Naive B cell (primary cell): Measurements from ENCODE around the gene MYBBP1A. TPM values are rescaled to one million over a fixed set of nuclear protein-coding genes. Genes with fewer than 3 reads are reported as not detected.
A peak's percentile ranks its signal among the peaks of the same experiment; 100 is the strongest.
"Not testable (repeated sequence)": the region's sequence is repeated elsewhere in the genome, so short reads cannot be mapped to it uniquely, and the experiment has no call there.

Experiments used
- ATAC-seq, 2 donors: fragments of 150-1000 bp; cut with Tn5 transposase; 2 replicates each; pipeline ENCODE4 v1.10.0; 2021; ENCODE audit warnings: low read depth in 2 of 2, mild to moderate bottlenecking in 2 of 2, moderate library complexity in 2 of 2
- DNase-seq: peaks from one replicate; pipeline ENCODE4 v3.0.0; 2022
- H3K27ac Mint-ChIP-seq, 6 donors: one replicate each; pipeline ENCODE4 v1.8.0; 2020 to 2022; ENCODE audit warnings: mild to moderate bottlenecking in 6 of 6, mixed read lengths in 6 of 6, moderate library complexity in 5 of 6, inconsistent platforms in 2 of 6
- H3K27me3 Mint-ChIP-seq, 3 donors: one replicate each; pipeline ENCODE4 v1.8.0; 2021 to 2022; ENCODE audit warnings: mixed read lengths in 3 of 3, mild to moderate bottlenecking in 1 of 3
- H3K36me3 Mint-ChIP-seq, 2 donors: one replicate each; pipeline ENCODE4 v1.8.0; 2020 to 2022; ENCODE audit warnings: mixed read lengths in 2 of 2, inconsistent platforms in 1 of 2, mild to moderate bottlenecking in 1 of 2
- H3K4me1 Mint-ChIP-seq, 3 donors: one replicate each; pipeline ENCODE4 v1.8.0; 2020 to 2022; ENCODE audit warnings: mixed read lengths in 3 of 3, inconsistent platforms in 1 of 3, mild to moderate bottlenecking in 1 of 3, moderate library complexity in 1 of 3
- H3K4me3 Mint-ChIP-seq, 8 donors: one replicate each; pipeline ENCODE4 v1.8.0; 2020 to 2022; ENCODE audit warnings: mild to moderate bottlenecking in 8 of 8, mixed read lengths in 8 of 8, moderate library complexity in 8 of 8, inconsistent platforms in 2 of 8
- H3K9me3 Mint-ChIP-seq, 7 donors: one replicate each; pipeline ENCODE4 v1.8.0; 2020 to 2022; ENCODE audit warnings: mixed read lengths in 7 of 7, mild to moderate bottlenecking in 5 of 7, inconsistent platforms in 2 of 7, moderate library complexity in 1 of 7
- polyA plus RNA-seq, 6 donors: library from polyadenylated mRNA; unstranded; fragments of 300-500 nt; fragmentation: Illumina TruSeq; gene quantifications; one replicate each; pipeline ENCODE4 v1.2.3, GENCODE V29; 2021; ENCODE audit warnings: low read depth in 6 of 6

Gene MYBBP1A
- polyA plus RNA-seq, 6 donors from 2014 or later: 0.24 to 28.7 (median 13.4) TPM

- not testable (repeated sequence) for ATAC-seq
- H3K27me3 Mint-ChIP-seq: peaks cover 5 to 58% (median 50%) of the 10 kb centered on the region in 3 donors
Observed at GRCh38 chr17:4595685-4596342, 40.6 kb upstream of the MYBBP1A start.

GRCh38 chr17:4594931-4595684, 39.9 kb upstream of the MYBBP1A start:
- H3K9me3 Mint-ChIP-seq: no peaks in the 10 kb centered on the region
- H3K27me3 Mint-ChIP-seq: peaks cover 5 to 62% (median 56%) of the 10 kb centered on the region in 3 donors
- H3K4me3 Mint-ChIP-seq: peak overlapping the region in 1 of 8 donors; percentile 55
- H3K4me1 Mint-ChIP-seq: peaks cover 4 to 6% (median 6%) of the 10 kb centered on the region in 3 donors
- DNase-seq: no peak
- H3K27ac Mint-ChIP-seq: no peak overlapping the region
- no peaks in the 10 kb centered on the region for H3K36me3 Mint-ChIP-seq
- peak; percentile 59 to 67 for ATAC-seq

More at GRCh38 chr17:4595685-4596342, 40.6 kb upstream of the MYBBP1A start:
- not testable (repeated sequence) for H3K36me3 Mint-ChIP-seq, H3K4me1 Mint-ChIP-seq, H3K4me3 Mint-ChIP-seq, H3K9me3 Mint-ChIP-seq, DNase-seq, H3K27ac Mint-ChIP-seq

DNA sequence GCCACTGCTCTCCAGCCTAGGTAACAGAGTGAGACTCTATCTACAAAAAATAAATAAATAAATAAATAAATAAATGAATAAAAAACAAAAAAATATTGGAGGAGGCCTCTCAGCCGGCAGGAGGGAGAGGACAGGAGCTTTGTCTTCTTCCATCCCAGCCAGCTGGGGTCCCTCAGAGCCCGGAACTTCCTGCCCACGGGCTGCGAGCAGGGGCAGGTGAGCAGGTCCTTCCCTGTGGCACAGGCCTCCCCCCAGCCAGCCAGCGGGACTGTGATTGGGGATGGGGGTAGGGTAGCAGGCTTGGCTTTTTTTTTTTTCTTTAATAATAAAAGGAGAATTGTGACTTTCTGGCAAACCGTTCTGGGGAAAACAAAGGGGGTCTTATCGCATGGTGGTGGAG, 39.2 kb upstream of the MYBBP1A start:
- no peak for DNase-seq
- Mint-ChIP-seq H3K9me3 (no peaks in the 10 kb centered on the region), H3K27ac (no peak overlapping the region), H3K4me1 (peaks cover 4 to 6% (median 6%) of the 10 kb centered on the region in 3 donors), H3K36me3 (no peaks in the 10 kb centered on the region), H3K4me3 (peak overlapping the region in 1 of 8 donors; percentile 35), H3K27me3 (peaks cover 5 to 61% (median 53%) of the 10 kb centered on the region in 3 donors)
- ATAC-seq: no peak

DNA sequence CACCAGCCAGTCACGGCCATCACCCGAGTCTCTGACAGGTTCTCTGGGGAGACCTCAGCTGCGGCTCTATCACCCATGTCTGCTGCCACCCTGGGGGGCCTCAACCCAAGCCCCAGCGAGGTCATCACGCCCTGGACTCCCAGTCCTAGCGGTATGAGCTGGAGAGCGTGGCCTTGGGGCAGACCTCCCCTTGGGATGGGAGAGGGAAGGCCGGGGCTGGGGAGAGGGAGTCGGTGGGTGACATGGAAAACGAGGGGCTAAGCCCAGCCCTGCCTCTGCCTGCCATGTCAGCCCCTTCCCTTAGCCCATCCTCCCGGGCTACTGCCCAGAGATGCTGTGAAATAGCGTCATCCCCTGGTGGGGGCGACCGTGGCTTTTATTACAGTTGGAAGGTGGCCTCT, 37.8 kb upstream of the MYBBP1A start:
- no peak overlapping the region for H3K27ac Mint-ChIP-seq
- H3K4me3 Mint-ChIP-seq: no peak overlapping the region
- no peak for ATAC-seq
- no peak for DNase-seq
- peaks cover 4 to 6% (median 6%) of the 10 kb centered on the region in 3 donors for H3K4me1 Mint-ChIP-seq
- H3K9me3 Mint-ChIP-seq: no peaks in the 10 kb centered on the region
- peaks cover 5 to 67% (median 47%) of the 10 kb centered on the region in 3 donors for H3K27me3 Mint-ChIP-seq
- no peaks in the 10 kb centered on the region for H3K36me3 Mint-ChIP-seq

- peak overlapping the region in 1 of 6 donors; percentile 56 for H3K27ac Mint-ChIP-seq
- DNase-seq (no peak), ATAC-seq (no peak)
- peaks cover 4 to 6% (median 6%) of the 10 kb centered on the region in 3 donors for H3K4me1 Mint-ChIP-seq
- no peaks in the 10 kb centered on the region for H3K36me3 Mint-ChIP-seq
- H3K9me3 Mint-ChIP-seq: no peaks in the 10 kb centered on the region
- peaks cover 5 to 66% (median 41%) of the 10 kb centered on the region in 3 donors for H3K27me3 Mint-ChIP-seq
- no peak overlapping the region for H3K4me3 Mint-ChIP-seq
Observed at GRCh38 chr17:4592240-4593005, 37.2 kb upstream of the MYBBP1A start.

GRCh38 chr17:4591529-4591928, 36.3 kb upstream of the MYBBP1A start:
- H3K27me3 Mint-ChIP-seq: peaks cover 5 to 67% (median 43%) of the 10 kb centered on the region in 3 donors
- no peak overlapping the region for H3K4me3 Mint-ChIP-seq
- DNase-seq: no peak
- H3K27ac Mint-ChIP-seq: no peak overlapping the region
- peaks cover 4 to 6% (median 6%) of the 10 kb centered on the region in 3 donors for H3K4me1 Mint-ChIP-seq
- no peaks in the 10 kb centered on the region for H3K9me3 Mint-ChIP-seq
- ATAC-seq: no peak
- no peaks in the 10 kb centered on the region for H3K36me3 Mint-ChIP-seq

DNA sequence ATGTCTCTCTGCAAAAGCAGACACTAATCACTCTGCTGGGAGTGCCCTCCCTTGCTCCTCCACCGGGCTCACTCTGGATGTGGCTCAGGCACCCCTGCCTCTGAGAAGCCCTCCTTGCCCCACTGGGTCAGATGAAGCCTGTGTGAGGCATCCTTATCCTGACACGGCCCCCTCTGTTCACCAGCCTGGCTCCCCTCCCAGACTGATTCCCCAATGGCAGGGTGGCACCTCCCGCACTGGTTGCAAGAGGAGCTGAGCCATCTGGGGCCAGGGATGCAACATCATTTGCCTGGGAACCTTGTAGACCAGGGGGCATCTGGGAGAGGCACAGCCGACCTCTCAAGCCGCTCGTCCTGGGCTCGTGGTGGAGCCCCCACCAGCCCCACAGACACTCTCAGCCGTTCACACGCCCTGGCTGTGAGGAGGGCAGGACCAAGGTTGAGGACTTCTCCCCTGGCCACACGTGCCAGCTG, 35.8 kb upstream of the MYBBP1A start:
- no peak overlapping the region for H3K27ac Mint-ChIP-seq
- peaks cover 10 to 72% (median 48%) of the 10 kb centered on the region in 3 donors for H3K27me3 Mint-ChIP-seq
- DNase-seq (no peak), ATAC-seq (no peak)
- H3K36me3 Mint-ChIP-seq: no peaks in the 10 kb centered on the region
- H3K4me1 Mint-ChIP-seq: peaks cover 4 to 6% (median 6%) of the 10 kb centered on the region in 3 donors
- no peaks in the 10 kb centered on the region for H3K9me3 Mint-ChIP-seq
- H3K4me3 Mint-ChIP-seq: no peak overlapping the region

GRCh38 chr17:4590042-4590441, 34.9 kb upstream of the MYBBP1A start:
- not testable (repeated sequence) for H3K4me3 Mint-ChIP-seq, DNase-seq, H3K9me3 Mint-ChIP-seq, ATAC-seq, H3K4me1 Mint-ChIP-seq, H3K36me3 Mint-ChIP-seq, H3K27ac Mint-ChIP-seq
- peaks cover 11 to 76% (median 51%) of the 10 kb centered on the region in 3 donors for H3K27me3 Mint-ChIP-seq

DNA sequence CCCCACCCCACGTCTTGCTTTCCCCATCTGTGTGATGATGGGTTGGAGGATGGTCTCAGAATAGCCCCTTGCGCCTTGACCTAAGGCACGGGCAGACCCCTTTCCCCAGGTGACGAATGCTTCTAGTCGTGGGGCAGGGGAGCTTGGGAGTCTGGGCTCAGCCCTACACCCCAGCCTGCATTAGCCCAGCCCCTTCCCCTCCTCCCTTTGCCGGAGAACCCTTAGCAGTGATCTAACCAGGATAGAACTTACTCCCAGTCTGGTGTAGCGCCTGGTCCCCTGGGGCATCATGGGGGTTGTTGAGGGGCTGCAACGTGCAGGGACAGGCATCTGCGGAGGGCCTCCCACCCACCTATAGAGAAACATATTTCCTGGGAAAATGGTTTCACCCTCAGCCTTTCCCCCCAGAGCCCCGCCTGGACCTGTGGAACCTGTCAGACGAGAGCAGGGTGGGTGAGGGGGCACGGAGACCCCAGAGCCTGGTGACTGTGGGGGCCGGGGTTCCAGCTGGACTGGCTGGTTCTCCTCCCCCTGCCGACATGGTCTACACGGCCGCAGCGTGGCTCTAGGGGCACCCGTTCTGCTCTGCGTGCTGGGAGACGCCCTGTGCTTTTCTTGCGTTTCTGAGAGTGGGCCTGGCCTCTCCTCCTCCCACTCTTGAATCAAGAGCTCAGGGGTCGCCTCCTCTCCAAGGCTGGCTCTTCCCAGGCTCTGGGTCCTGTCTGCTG, 33.9 kb upstream of the MYBBP1A start:
- no peak overlapping the region for H3K27ac Mint-ChIP-seq
- H3K9me3 Mint-ChIP-seq: no peaks in the 10 kb centered on the region
- H3K27me3 Mint-ChIP-seq: peaks cover 11 to 75% (median 50%) of the 10 kb centered on the region in 3 donors
- no peak overlapping the region for H3K4me3 Mint-ChIP-seq
- peaks cover 0 to under 1% (median 0%) of the 10 kb centered on the region in 3 donors for H3K4me1 Mint-ChIP-seq
- ATAC-seq (no peak), DNase-seq (no peak)
- H3K36me3 Mint-ChIP-seq: no peaks in the 10 kb centered on the region

- ATAC-seq (no peak), DNase-seq (no peak)
- no peak overlapping the region for H3K27ac Mint-ChIP-seq
- no peak overlapping the region for H3K4me3 Mint-ChIP-seq
- no peaks in the 10 kb centered on the region for H3K36me3 Mint-ChIP-seq
- H3K9me3 Mint-ChIP-seq: no peaks in the 10 kb centered on the region
- peaks cover 6 to 7% (median 6%) of the 10 kb centered on the region in 3 donors for H3K4me1 Mint-ChIP-seq
- H3K27me3 Mint-ChIP-seq: peaks cover 11 to 75% (median 50%) of the 10 kb centered on the region in 3 donors
Observed at GRCh38 chr17:4588391-4588790, 33.2 kb upstream of the MYBBP1A start.

- Mint-ChIP-seq H3K27ac (no peak overlapping the region), H3K4me3 (no peak overlapping the region), H3K36me3 (no peaks in the 10 kb centered on the region), H3K27me3 (peaks cover 16 to 79% (median 55%) of the 10 kb centered on the region in 3 donors), H3K4me1 (peaks cover 6 to 7% (median 7%) of the 10 kb centered on the region in 3 donors), H3K9me3 (no peaks in the 10 kb centered on the region)
- DNase-seq (no peak), ATAC-seq (no peak)
Observed at GRCh38 chr17:4587803-4588202, 32.6 kb upstream of the MYBBP1A start.

DNA sequence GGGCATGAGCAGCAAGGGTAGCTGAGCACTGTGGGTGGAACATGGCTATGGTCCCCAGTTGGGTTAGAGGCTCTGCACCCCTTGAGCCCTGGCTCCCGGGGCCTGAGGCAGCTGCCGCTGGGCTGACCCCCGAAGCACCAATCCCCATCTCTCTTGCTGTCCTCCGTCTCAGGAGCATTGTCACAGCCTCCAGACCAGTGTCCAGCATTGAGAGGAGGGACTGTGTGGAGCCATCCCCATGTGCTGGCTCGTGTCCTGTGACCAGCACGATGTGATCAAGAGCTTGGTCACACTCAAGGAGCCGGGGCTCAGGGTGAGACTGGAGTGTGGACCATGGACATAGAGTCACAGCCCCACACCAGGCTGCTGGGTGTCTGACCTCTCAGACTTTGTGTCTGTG, 32.0 kb upstream of the MYBBP1A start:
- Mint-ChIP-seq H3K27ac (peak overlapping the region in 1 of 6 donors; percentile 20), H3K36me3 (no peaks in the 10 kb centered on the region), H3K4me3 (no peak overlapping the region), H3K27me3 (peaks cover 11 to 79% (median 55%) of the 10 kb centered on the region in 3 donors), H3K9me3 (no peaks in the 10 kb centered on the region), H3K4me1 (peaks cover 6 to 7% (median 7%) of the 10 kb centered on the region in 3 donors)
- ATAC-seq: no peak
- DNase-seq: no peak
